Activated T-cell treated with anti-CD3 and anti-CD28 coated beads, Interleukin-2, amount 50 U/mL, for 72 hours (primary cell): Measurements from ENCODE around the gene ADK. TPM values are rescaled to one million over a fixed set of nuclear protein-coding genes. Genes with fewer than 3 reads are reported as not detected.
A peak's percentile ranks its signal among the peaks of the same experiment; 100 is the strongest.

Source experiments
- ATAC-seq, 2 donors: fragments of 150-1000 bp; cut with Tn5 transposase; replicated peaks in 1 of 2; 2 replicates each; pipeline ENCODE4 v1.10.0; 2021; ENCODE audit warnings: moderate library complexity in 2 of 2, mild to moderate bottlenecking in 1 of 2
- DNase-seq, 2 donors: peaks; one replicate each; pipeline ENCODE4 v3.0.0; 2021 to 2022; ENCODE audit warnings: mixed read lengths in 1 of 2
- H3K27ac Mint-ChIP-seq: one replicate; pipeline ENCODE4 v1.8.0; 2022; ENCODE audit warnings: mild to moderate bottlenecking, moderate library complexity, mixed read lengths
- H3K27me3 Mint-ChIP-seq: one replicate; pipeline ENCODE4 v1.8.0; 2022; ENCODE audit warnings: low read depth, mixed read lengths
- H3K36me3 Mint-ChIP-seq, 2 donors: one replicate each; pipeline ENCODE4 v1.8.0; 2022; ENCODE audit warnings: mixed read lengths in 2 of 2, mild to moderate bottlenecking in 1 of 2; ENCODE audit not compliant: insufficient read depth in 2 of 2
- H3K4me1 Mint-ChIP-seq: one replicate; pipeline ENCODE4 v1.8.0; 2022; ENCODE audit warnings: low read depth, mixed read lengths
- H3K4me3 Mint-ChIP-seq, 2 donors: one replicate each; pipeline ENCODE4 v1.8.0; 2022; ENCODE audit warnings: mild to moderate bottlenecking in 2 of 2, mixed read lengths in 2 of 2, moderate library complexity in 2 of 2
- H3K9me3 Mint-ChIP-seq, 2 donors: one replicate each; pipeline ENCODE4 v1.8.0; 2022; ENCODE audit warnings: mixed read lengths in 2 of 2
- total RNA-seq, 2 donors: library from RNA; stranded (reverse); gene quantifications; one replicate each; pipeline ENCODE4 v1.2.3, GENCODE V29; 2022

ADK gene
- total RNA-seq, 2 donors from 2014 or later, result 56.2 to 60.0 TPM

DNA sequence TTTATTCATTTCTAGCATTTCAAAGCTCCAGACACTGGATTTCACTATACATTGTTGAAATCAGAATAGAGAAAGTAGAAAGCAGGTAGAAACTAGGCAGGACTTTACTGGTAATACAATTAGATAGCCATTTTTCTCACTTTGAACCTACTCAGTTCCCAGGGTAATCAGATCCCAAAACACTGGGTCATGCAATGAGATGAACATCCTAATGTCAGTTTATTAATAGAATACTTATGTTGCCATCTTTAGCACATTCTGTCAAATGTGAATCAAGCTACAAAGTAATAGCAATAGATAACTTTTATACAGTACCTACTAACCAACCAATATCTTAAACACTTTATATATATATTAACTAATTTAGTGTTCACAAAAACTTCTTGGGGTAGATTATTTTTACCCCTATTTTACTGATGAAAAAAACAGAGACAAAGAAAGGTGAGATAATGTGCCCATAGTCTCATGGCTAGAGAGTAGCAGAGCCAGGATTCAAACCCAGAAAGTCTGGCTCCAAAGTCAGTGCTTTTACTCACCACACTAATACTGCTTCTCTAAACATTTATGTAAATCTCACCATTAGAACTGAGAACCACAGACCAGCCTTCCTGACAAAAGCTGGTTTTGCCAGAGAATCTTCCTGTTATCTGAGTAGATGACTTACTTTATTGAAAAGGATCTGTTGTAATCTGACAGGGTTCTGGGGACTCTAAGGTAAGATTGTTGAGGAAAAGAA, 521.6 kb downstream of the ADK start:
- no peak for DNase-seq
- Mint-ChIP-seq H3K4me1 (no peaks in the 10 kb centered on the region), H3K27ac (no peak overlapping the region), H3K27me3 (no peaks in the 10 kb centered on the region), H3K36me3 (peaks cover 18 to 30% of the 10 kb centered on the region in 2 donors), H3K4me3 (no peak overlapping the region), H3K9me3 (peaks cover 0 to 3% of the 10 kb centered on the region in 2 donors)
- no peak for ATAC-seq

DNA sequence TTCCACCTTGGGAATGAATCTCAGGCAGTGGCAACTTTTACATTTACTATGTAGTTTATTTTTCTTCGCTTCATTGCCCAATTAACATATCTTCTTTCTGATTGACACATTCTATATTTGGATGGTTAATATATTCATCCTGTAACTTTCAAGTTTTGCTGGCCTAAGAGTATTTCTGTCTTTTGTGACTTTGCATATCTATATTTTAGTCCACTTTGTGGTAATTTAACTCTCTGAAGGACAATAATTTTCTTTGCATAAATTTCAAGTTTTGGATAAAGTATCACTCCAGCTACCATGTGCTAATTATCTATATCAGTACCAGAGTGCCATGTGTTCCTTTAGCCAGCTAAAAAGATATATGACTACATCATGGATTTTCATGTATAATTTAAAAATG, 523.9 kb downstream of the ADK start:
- Mint-ChIP-seq H3K4me3 (no peak overlapping the region), H3K9me3 (peaks cover 0 to 3% of the 10 kb centered on the region in 2 donors), H3K4me1 (peaks cover 4% of the 10 kb centered on the region), H3K27ac (no peak overlapping the region), H3K27me3 (no peaks in the 10 kb centered on the region), H3K36me3 (peaks cover 18 to 31% of the 10 kb centered on the region in 2 donors)
- DNase-seq (no peak), ATAC-seq (no peak)

DNA sequence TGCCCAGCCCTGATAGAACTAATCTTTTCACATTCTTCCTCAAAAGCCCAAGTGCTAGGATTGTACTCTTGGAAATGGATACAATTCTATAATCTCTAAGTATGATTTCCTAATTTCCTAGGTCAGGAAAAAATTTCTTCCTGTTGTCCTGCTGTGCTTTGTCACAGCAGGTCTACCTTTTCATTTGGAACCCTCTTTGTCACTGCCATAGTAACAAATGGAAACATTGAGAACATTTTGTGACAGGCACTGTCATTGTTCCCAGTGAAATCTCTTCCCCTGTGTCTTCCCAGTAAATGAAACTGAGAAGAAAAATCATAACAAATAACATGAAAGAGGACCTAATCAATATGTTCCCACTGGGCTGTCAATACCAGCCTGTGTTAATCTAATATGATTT, 524.5 kb downstream of the ADK start:
- no peak overlapping the region for H3K4me3 Mint-ChIP-seq
- no peaks in the 10 kb centered on the region for H3K27me3 Mint-ChIP-seq
- peak overlapping the region; percentile 65 for H3K27ac Mint-ChIP-seq
- peaks cover 18 to 31% of the 10 kb centered on the region in 2 donors for H3K36me3 Mint-ChIP-seq
- ATAC-seq (no peak), DNase-seq (no peak)
- H3K4me1 Mint-ChIP-seq, result peaks cover 4% of the 10 kb centered on the region
- H3K9me3 Mint-ChIP-seq, result peaks cover 0 to 3% of the 10 kb centered on the region in 2 donors

DNA sequence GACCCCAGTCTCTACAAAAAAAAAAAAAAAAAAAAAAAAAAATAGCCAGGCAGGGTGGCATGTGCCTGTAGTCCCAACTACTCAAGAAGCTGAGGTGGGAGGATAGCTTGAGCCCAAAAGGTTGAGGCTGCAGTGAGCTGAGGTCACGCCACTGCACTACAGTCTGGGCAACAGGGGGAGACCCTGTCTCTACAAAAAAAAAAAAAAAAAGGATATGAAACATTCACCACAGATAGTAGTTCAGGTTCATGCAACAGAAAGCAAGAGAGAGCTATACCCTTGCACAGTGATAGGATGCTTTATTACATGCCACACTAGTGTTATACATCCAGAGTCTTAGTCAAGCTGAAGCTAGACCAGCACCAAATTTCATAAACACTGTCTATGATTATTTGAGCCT, 526.9 kb downstream of the ADK start:
- Mint-ChIP-seq H3K4me1 (peaks cover 10% of the 10 kb centered on the region), H3K9me3 (peaks cover 0 to 3% of the 10 kb centered on the region in 2 donors), H3K27me3 (no peaks in the 10 kb centered on the region), H3K4me3 (no peak overlapping the region), H3K36me3 (peaks cover 17 to 20% of the 10 kb centered on the region in 2 donors), H3K27ac (no peak overlapping the region)
- no peak for DNase-seq
- peak; percentile 15 to 24 for ATAC-seq

DNA sequence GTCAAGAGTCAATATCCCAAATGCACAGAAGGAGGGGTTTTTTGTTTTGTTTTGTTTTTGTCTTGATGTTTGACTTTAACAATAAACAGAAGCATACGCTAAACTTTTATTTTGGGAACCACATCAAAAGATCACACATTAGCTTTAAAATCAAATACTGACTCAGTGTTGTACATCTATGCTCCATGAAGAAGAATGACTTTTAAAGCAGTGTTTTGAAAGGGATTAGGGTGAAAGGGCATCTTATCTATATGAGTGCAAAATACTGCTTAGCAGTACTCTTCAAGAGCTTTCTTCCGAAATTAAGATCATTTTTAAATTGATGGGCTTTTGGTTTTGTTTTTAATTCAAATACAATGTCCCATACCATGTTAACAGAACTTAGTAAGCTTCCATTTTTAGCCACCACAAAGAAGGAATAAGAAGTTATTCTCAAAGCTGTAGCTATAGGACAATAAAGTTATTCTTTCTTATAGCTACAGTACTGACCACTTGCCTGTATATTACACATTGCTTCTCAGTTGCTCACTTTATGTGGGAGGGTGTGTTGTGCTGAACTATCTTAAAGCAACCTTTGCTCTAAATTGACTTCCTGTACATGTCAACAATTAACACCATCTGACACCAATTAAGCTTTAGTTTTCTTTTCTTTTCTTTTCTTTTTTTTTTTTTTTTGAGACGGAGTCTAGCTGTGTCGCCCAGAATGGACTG, 531.1 kb downstream of the ADK start:
- ATAC-seq, result no peak

DNA sequence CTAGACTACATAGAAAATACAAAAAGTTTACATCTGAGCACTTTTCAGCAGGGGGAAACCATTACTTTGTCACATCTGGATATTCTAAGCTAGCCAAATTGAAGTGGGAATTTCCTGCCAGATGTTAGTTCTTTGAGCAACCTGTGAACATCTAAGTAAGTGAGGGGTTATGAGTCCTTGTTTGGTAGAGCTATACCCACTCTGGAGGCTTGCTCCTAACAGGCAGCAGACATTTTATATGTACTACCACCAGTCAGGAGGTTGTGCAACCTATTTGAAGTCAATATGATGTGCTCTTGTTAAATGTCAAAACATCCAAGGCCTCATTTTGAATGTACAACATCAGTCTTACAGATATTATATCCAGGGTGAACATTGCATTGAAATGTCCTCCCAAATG, 532.0 kb downstream of the ADK start:
- Mint-ChIP-seq H3K4me1 (peaks cover 10% of the 10 kb centered on the region), H3K4me3 (no peak overlapping the region), H3K27me3 (no peaks in the 10 kb centered on the region), H3K9me3 (no peaks in the 10 kb centered on the region), H3K36me3 (peaks cover 2 to 4% of the 10 kb centered on the region in 2 donors), H3K27ac (no peak overlapping the region)
- DNase-seq, result no peak
- ATAC-seq, result no peak

More for the DNA sequence above, 531.1 kb downstream of the ADK start:
- H3K27ac Mint-ChIP-seq, result peak overlapping the region; percentile 85
- no peak for DNase-seq
- no peaks in the 10 kb centered on the region for H3K9me3 Mint-ChIP-seq
- H3K27me3 Mint-ChIP-seq, result no peaks in the 10 kb centered on the region
- H3K4me3 Mint-ChIP-seq, result no peak overlapping the region
- H3K4me1 Mint-ChIP-seq, result peaks cover 10% of the 10 kb centered on the region
- H3K36me3 Mint-ChIP-seq, result peaks cover 4 to 8% of the 10 kb centered on the region in 2 donors

DNA sequence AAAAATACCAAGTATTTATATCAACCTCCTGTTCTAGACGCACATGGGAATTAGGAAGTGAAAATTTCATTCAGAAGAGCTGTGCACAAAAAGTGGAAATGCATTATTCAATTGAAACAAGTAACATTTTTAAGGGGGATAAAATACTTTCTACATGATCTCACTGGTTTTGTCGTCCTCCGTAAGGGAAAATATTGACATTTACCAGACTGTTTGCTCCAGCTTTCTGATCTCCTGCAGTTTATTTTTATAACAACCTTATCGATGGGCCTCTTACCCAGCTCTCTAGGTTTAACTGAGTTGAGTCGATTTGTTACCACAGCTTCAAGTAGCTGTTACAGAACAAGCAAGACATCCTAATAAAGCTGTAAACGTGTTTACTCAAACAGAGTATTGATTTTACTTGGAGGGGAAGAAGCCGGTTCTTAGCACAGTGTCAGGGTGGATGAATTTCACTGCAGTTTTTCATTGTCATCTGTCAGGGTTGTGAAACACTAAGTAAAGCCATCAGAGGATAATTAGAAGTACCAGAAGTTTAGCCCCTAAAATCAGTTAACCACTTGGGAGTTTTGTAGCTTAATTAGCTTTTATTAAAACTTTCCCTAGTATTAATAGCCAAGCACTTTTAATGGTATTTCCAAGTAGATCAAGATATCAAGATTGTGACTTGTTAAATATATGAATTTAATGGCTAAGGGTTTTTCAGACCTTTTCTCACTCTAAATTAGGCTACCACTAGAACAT, 532.8 kb downstream of the ADK start:
- no peak for ATAC-seq
- no peak overlapping the region for H3K27ac Mint-ChIP-seq
- peaks cover 11% of the 10 kb centered on the region for H3K4me1 Mint-ChIP-seq
- no peaks in the 10 kb centered on the region for H3K27me3 Mint-ChIP-seq
- H3K4me3 Mint-ChIP-seq, result no peak overlapping the region
- H3K36me3 Mint-ChIP-seq, result peaks cover 2 to 4% of the 10 kb centered on the region in 2 donors
- DNase-seq, result no peak
- H3K9me3 Mint-ChIP-seq, result no peaks in the 10 kb centered on the region

DNA sequence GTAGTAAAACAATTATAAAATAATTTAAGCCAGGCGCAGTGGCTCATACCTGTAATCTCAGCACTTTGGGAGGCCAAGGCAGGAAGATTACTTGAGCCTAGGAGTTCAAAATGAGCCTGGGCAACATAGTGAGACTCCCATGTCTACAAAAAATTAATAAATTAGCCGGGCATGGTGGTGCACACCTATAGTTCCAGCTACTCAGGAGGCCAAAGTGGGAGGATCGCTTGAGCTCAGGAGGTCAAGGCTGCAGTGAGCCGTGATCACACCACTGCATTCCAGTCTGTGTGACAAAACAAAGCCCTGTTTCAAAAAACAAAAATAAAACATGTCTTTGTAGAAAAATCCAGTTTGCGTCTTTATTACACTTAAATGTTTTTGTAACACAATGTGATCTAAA, 533.4 kb downstream of the ADK start:
- no peak overlapping the region for H3K4me3 Mint-ChIP-seq
- H3K9me3 Mint-ChIP-seq, result no peaks in the 10 kb centered on the region
- H3K4me1 Mint-ChIP-seq, result peaks cover 13% of the 10 kb centered on the region
- ATAC-seq, result no peak
- DNase-seq, result no peak
- no peaks in the 10 kb centered on the region for H3K27me3 Mint-ChIP-seq
- H3K36me3 Mint-ChIP-seq, result peaks cover 2 to 4% of the 10 kb centered on the region in 2 donors
- no peak overlapping the region for H3K27ac Mint-ChIP-seq

DNA sequence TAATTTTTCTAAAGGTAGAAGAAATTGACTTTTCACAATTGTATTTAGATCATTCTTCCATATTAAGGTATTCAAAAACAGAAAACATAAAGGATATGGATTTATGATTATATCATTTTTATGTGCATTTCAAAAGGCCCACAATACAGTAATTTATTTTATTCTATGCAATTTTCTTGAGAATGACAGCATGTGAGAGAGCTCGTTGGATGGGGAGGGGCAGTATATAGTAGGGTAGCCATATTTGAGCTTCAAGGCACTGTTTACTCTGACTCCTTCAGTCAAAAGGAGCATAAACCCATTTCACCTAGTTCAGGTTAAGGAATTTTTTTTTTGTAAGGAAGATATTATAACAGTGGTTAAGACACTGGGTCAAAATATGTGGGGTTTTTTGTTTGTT, 534.5 kb downstream of the ADK start:
- H3K27me3 Mint-ChIP-seq, result no peaks in the 10 kb centered on the region
- H3K4me1 Mint-ChIP-seq, result peaks cover 13% of the 10 kb centered on the region
- ATAC-seq (no peak), DNase-seq (no peak)
- H3K4me3 Mint-ChIP-seq, result no peak overlapping the region
- H3K36me3 Mint-ChIP-seq, result peaks cover 2 to 4% of the 10 kb centered on the region in 2 donors
- no peak overlapping the region for H3K27ac Mint-ChIP-seq
- H3K9me3 Mint-ChIP-seq, result no peaks in the 10 kb centered on the region

DNA sequence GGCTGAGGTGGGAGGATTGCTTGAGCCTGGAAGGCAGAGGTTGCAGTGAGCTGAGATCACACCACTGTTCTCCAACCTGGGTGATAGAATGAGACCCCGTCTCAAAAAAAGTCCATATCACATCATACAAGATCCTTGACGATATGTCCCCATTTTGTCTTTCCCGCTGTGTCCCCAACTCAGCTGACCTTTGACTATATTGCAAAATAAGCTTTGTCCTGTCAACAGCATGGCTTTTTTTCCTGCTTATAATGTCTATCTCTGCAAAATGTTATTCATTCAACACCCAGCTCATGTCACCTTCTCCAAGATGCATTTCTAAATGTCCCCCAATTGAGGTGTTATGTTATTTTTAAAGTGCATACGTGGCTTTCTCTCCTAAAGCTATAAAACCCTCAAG, 539.4 kb downstream of the ADK start:
- H3K9me3 Mint-ChIP-seq, result no peaks in the 10 kb centered on the region
- DNase-seq (no peak), ATAC-seq (no peak)
- peaks cover 2% of the 10 kb centered on the region in 2 donors for H3K36me3 Mint-ChIP-seq
- no peaks in the 10 kb centered on the region for H3K27me3 Mint-ChIP-seq
- no peak overlapping the region for H3K4me3 Mint-ChIP-seq
- H3K4me1 Mint-ChIP-seq, result peaks cover 7% of the 10 kb centered on the region
- H3K27ac Mint-ChIP-seq, result no peak overlapping the region

DNA sequence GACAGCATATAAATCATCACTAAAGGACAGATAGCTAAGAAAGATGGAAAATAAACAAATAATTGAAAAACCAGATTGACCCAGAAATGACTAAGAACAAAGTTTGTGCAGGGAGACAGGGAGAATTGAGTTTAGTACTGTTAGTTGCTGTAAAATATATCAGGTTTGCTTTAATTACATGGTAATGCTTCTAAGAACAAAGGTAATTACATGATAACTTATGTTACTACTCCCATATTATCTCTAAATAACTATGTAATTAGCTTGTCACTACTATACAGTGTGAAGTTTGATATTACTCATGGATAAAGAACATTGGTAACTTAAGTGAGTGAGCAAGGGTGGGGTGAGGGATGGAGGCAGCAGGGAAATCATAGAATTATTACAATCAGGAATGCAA, 540.1 kb downstream of the ADK start:
- ATAC-seq (no peak), DNase-seq (no peak)
- Mint-ChIP-seq H3K9me3 (no peaks in the 10 kb centered on the region), H3K36me3 (peaks cover 2% of the 10 kb centered on the region in 2 donors), H3K27ac (no peak overlapping the region), H3K4me1 (peaks cover 7% of the 10 kb centered on the region), H3K27me3 (no peaks in the 10 kb centered on the region), H3K4me3 (no peak overlapping the region)

DNA sequence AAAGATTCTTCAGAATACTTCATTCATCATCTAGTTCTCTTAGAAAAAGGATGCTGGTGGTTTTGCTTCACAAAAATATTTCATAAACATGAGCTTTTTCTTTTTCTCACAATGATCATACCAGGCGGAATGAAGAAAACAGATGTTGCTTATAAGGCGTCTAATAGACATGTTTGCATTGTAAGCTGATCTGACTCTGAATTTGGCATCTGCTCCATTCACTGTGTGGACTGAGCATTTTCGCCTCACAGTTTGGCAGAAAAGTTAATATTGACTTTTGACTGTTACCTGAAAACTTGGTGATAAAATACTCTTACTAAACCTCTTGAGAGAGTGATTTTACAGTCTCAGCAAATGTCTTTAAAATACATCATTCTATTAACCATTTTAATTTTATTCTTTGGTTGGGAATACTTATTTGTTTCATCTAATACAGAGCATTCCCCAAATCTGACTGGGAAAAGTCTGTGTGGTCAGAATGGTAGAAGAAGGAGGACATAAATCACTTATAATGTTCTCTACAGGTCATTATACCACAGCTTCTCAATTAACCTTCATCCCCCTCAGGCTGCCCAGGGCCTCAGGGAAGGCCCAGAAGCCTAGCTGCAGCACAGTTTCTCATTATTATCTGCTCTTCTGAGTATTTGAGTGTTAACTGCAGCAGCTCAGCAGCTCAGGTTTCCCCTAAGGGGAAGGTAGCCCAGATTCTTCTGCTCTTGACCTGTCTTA, 553.8 kb downstream of the ADK start:
- ATAC-seq, result no peak
- H3K4me3 Mint-ChIP-seq, result no peak overlapping the region
- H3K36me3 Mint-ChIP-seq, result peaks cover 1 to 9% of the 10 kb centered on the region in 2 donors
- no peaks in the 10 kb centered on the region for H3K9me3 Mint-ChIP-seq
- H3K27me3 Mint-ChIP-seq, result no peaks in the 10 kb centered on the region
- H3K4me1 Mint-ChIP-seq, result no peaks in the 10 kb centered on the region
- H3K27ac Mint-ChIP-seq, result no peak overlapping the region
- no peak for DNase-seq
